Panc1 (cell line): ENCODE results near the gene ZNF8.

ENCODE experiments used
- CTCF ChIP-seq: fragments of 450-650 bp; IDR thresholded peaks from 2 replicates; pipeline ENCODE4 v1.5.1; 2017; ENCODE audit warnings: mild to moderate bottlenecking
- POLR2AphosphoS5 ChIP-seq: IDR thresholded peaks from 2 replicates; pipeline ENCODE4 v1.6.1; 2012; ENCODE audit warnings: mild to moderate bottlenecking, low read depth, low read length, moderate library complexity
- REST ChIP-seq, 2 experiments: IDR thresholded peaks; 2 replicates each; pipeline ENCODE4 v1.6.1; 2011 to 2012; ENCODE audit warnings: low read depth in 2 of 2, control low read depth in 1 of 2, low read length in 1 of 2, mild to moderate bottlenecking in 1 of 2, moderate library complexity in 1 of 2; ENCODE audit not compliant: insufficient read depth in 1 of 2

- TF ChIP-seq CTCF (no peak), REST (IDR thresholded peaks at IDR 0.05; ENCODE audit: insufficient read depth in 1 of 2, low read depth in 2 of 2, low read length in 1 of 2) (no peak), POLR2AphosphoS5 (no peak)
Observed at GRCh38 chr19:58305932-58306323, 27.2 kb downstream of the ZNF8 start.
